NCI-H1092 treated with DMSO at 0.1 percent for 48 hours (cell line): ENCODE results near the gene LGI2.
"Not testable (repeated sequence)": the region's sequence is repeated elsewhere in the genome, so short reads cannot be mapped to it uniquely, and the experiment has no call there.

ENCODE experiments used
- DNase-seq: peaks from one replicate; lab custom pipeline; 2025; lab: John Stamatoyannopoulos, UW

Gene LGI2

GRCh38 chr4:25030277-25031076 is at the start of gene LGI2:
TSS of gene LGI2 (minus strand) at chr4:25030946. CDS start at chr4:25030693, 253 bp downstream.
- peak; percentile 33 for DNase-seq

- no peak for DNase-seq
Measured at GRCh38 chr4:25078523-25078922, 47.8 kb upstream of the LGI2 start.

- DNase-seq = no peak
Measured at GRCh38 chr4:25076625-25077398, 46.1 kb upstream of the LGI2 start.

GRCh38 chr4:25075851-25076250 is 45.1 kb upstream of the LGI2 start:
- DNase-seq = no peak

GRCh38 chr4:25075129-25075528 is 44.4 kb upstream of the LGI2 start:
- DNase-seq = no peak

- no peak for DNase-seq
Measured at GRCh38 chr4:25070545-25070944, 39.8 kb upstream of the LGI2 start.

GRCh38 chr4:25069014-25069413 is 38.3 kb upstream of the LGI2 start:
- DNase-seq = no peak

GRCh38 chr4:25068386-25068785 is 37.6 kb upstream of the LGI2 start:
- no peak for DNase-seq

GRCh38 chr4:25065932-25066590 is 35.3 kb upstream of the LGI2 start:
- no peak for DNase-seq

- DNase-seq = peak; percentile 70
Measured at GRCh38 chr4:25065431-25065858, 34.7 kb upstream of the LGI2 start.

- DNase-seq = not testable (repeated sequence)
Measured at GRCh38 chr4:25064447-25064846, 33.7 kb upstream of the LGI2 start.

GRCh38 chr4:25063116-25063515 is 32.4 kb upstream of the LGI2 start:
- no peak for DNase-seq

GRCh38 chr4:25062098-25062497 is 31.4 kb upstream of the LGI2 start:
- no peak for DNase-seq

GRCh38 chr4:25061602-25062001 is 30.9 kb upstream of the LGI2 start:
- DNase-seq = no peak

- no peak for DNase-seq
Measured at GRCh38 chr4:25060963-25061340, 30.2 kb upstream of the LGI2 start.

- no peak for DNase-seq
Measured at GRCh38 chr4:25060241-25060962, 29.7 kb upstream of the LGI2 start.

- DNase-seq = no peak
Measured at GRCh38 chr4:25059791-25060190, 29.0 kb upstream of the LGI2 start.

GRCh38 chr4:25058796-25059195 is 28.1 kb upstream of the LGI2 start:
- DNase-seq = no peak

GRCh38 chr4:25057299-25057698 is 26.6 kb upstream of the LGI2 start:
- no peak for DNase-seq

GRCh38 chr4:25052037-25052436 is 21.3 kb upstream of the LGI2 start:
- not testable (repeated sequence) for DNase-seq

GRCh38 chr4:25051534-25051933 is 20.8 kb upstream of the LGI2 start:
- no peak for DNase-seq
